Breast epithelium (tissue), 4 donors: ENCODE results near the gene KPNA5. TPM values are rescaled to one million over a fixed set of nuclear protein-coding genes. Genes with fewer than 3 reads are reported as not detected.

Experiments
- DNase-seq, 2 donors: peaks; one replicate each; pipeline ENCODE4 v3.0.0-alpha.2; 2019; ENCODE audit warnings: low spot score in 2 of 2
- H3K27ac ChIP-seq, 2 donors: fragments of 200-600 bp; sonication (generic) in 1 of 2; one replicate each; pipeline ENCODE4 v1.5.1; 2016 to 2019; ENCODE audit warnings: mild to moderate bottlenecking in 1 of 2
- H3K27me3 ChIP-seq, 2 donors: fragments of 200-600 bp; sonication (generic) in 1 of 2; one replicate each; pipeline versions ENCODE4 v1.5.1 to v1.6.0; 2017 to 2019; ENCODE audit warnings: control low read depth in 1 of 2, mild to moderate bottlenecking in 1 of 2
- H3K36me3 ChIP-seq: fragments of 200-600 bp; one replicate; pipeline ENCODE4 v1.5.1; 2019
- H3K4me1 ChIP-seq, 2 donors: fragments of 200-600 bp; sonication (generic); one replicate each; pipeline ENCODE4 v1.5.1; 2016 to 2019; ENCODE audit warnings: control low read depth in 1 of 2
- H3K4me3 ChIP-seq, 3 donors: fragments of 200-600 bp; sonication (generic); 1 replicate in 2 of 3; 2 replicates in 1 of 3; pipeline ENCODE4 v1.5.1; 2016 to 2019; ENCODE audit warnings: mild to moderate bottlenecking in 3 of 3, moderate library complexity in 2 of 3
- H3K9me3 ChIP-seq, 2 donors: fragments of 200-600 bp; sonication (generic) in 1 of 2; one replicate each; pipeline ENCODE4 v1.5.1; 2016 to 2019; ENCODE audit warnings: control low read depth in 1 of 2
- POLR2A ChIP-seq: fragments of 450-650 bp; IDR thresholded peaks from one replicate; pipeline ENCODE4 v1.6.1; 2016; ENCODE audit warnings: antibody characterized with exemption, mild to moderate bottlenecking, moderate library complexity
- POLR2AphosphoS5 ChIP-seq, 3 donors: sonication (generic); formaldehyde crosslinking; IDR thresholded peaks; one replicate each; pipeline ENCODE4 v1.6.1; 2017; ENCODE audit warnings: antibody characterized with exemption in 3 of 3
- intact Hi-C: fragments of 100-400 bp; cut with DNase I; formaldehyde crosslinking; loops from one replicate; pipeline ENCODE4 v1.15.1; 2023; ENCODE audit warnings: low total_unique reads
- total RNA-seq, 3 donors: library from RNA; depleted of rRNA; stranded (reverse); fragments of >200 nt; gene quantifications; one replicate each; pipeline ENCODE4 v1.1.0, GENCODE V29; 2016
- TF ChIP-seq, protein P1 (sequence below), 3 donors: fragments of 450-650 bp; IDR thresholded peaks; one replicate each; pipeline ENCODE4 v1.5.1; 2016 to 2017; ENCODE audit warnings: antibody characterized with exemption in 3 of 3, mild to moderate bottlenecking in 3 of 3, moderate library complexity in 3 of 3

KPNA5 gene
- total RNA-seq, 3 donors from 2014 or later: 10.8 to 14.3 (median 11.2) TPM

DNA sequence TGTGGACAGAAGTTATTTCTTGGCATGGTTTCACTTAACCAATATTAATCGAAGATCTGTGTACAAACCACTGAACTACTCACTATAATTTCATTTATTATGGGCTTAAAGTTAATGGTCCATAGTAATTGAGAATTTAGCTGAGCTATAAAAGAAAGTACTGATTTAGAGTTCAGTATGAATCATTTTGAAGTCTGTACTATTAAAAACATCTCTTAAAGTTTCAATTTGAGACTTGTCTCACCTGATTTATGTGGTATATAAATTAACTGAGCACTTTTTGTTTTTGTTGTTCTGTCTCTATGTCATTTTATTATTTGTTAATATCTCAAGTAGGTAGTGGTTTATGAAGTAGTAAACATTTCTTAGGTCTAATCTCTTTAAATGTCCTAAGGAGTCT, 24.9 kb downstream of the KPNA5 start:
- intact Hi-C loops: no loop called here
- H3K9me3 ChIP-seq: no peaks in the 10 kb centered on the region

DNA sequence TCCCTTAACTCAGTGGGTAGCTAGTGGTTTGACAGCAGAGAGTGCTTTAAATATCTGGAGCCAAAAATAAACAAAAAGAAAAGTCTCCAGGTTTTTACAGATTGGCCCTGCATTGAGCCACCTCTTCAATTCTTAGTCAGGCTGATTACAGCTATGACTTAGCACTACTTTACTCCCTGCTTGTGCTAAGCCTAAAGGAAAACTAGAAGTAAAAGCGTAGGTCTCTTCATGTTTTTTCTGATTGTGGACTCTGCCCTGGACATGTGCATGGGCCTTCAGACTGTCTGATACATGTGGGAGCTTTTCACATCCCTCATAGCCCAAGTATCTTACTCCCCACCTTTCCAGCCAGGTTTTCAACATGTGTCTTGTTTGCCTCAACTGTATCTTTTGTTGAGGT, 33.3 kb downstream of the KPNA5 start:
- Histone ChIP-seq H3K27ac (no peak overlapping the region), H3K27me3 (no peaks in the 10 kb centered on the region), H3K4me3 (no peak overlapping the region), H3K36me3 (peaks cover 8% of the 10 kb centered on the region), H3K4me1 (no peaks in the 10 kb centered on the region), H3K9me3 (no peaks in the 10 kb centered on the region)
- intact Hi-C loops: no loop called here
- DNase-seq: no peak
- TF ChIP-seq, protein P1, sequence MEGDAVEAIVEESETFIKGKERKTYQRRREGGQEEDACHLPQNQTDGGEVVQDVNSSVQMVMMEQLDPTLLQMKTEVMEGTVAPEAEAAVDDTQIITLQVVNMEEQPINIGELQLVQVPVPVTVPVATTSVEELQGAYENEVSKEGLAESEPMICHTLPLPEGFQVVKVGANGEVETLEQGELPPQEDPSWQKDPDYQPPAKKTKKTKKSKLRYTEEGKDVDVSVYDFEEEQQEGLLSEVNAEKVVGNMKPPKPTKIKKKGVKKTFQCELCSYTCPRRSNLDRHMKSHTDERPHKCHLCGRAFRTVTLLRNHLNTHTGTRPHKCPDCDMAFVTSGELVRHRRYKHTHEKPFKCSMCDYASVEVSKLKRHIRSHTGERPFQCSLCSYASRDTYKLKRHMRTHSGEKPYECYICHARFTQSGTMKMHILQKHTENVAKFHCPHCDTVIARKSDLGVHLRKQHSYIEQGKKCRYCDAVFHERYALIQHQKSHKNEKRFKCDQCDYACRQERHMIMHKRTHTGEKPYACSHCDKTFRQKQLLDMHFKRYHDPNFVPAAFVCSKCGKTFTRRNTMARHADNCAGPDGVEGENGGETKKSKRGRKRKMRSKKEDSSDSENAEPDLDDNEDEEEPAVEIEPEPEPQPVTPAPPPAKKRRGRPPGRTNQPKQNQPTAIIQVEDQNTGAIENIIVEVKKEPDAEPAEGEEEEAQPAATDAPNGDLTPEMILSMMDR (IDR thresholded peaks at IDR 0.05): no peak
- TF ChIP-seq POLR2A: no peak

More for the DNA sequence above, 24.9 kb downstream of the KPNA5 start:
- no peaks in the 10 kb centered on the region for H3K4me1 ChIP-seq
- TF ChIP-seq POLR2AphosphoS5 (IDR thresholded peaks at IDR 0.05) (no peak), POLR2A (no peak)
- TF ChIP-seq, protein P1 (IDR thresholded peaks at IDR 0.05): no peak
- no peak overlapping the region for H3K27ac ChIP-seq
- no peak for DNase-seq
- no peaks in the 10 kb centered on the region for H3K36me3 ChIP-seq
- no peaks in the 10 kb centered on the region for H3K27me3 ChIP-seq
- H3K4me3 ChIP-seq: no peak overlapping the region

DNA sequence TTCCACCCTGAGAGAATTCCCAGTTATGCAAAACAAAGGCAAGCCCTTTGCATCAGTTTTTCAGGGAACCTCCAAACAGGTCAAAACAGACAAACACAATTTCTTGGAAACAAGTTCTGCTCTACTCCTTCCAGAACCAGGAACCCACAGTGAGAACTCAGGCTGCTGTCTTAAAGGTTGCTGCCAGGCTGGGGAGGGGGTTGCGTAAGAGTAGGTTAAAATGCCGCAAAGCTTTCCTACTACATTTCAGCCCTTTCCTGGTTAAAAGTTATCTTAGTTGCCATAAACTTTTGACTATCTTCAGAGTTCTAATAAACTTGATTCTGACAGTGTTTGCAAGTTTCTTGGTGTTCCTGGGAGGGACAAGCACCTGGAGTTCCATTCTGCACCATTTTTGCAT, 33.8 kb downstream of the KPNA5 start:
- H3K4me3 ChIP-seq: no peak overlapping the region
- no peaks in the 10 kb centered on the region for H3K4me1 ChIP-seq
- H3K36me3 ChIP-seq: peaks cover 8% of the 10 kb centered on the region
- TF ChIP-seq, protein P1 (IDR thresholded peaks at IDR 0.05): no peak
- no peak for TF ChIP-seq POLR2AphosphoS5 (IDR thresholded peaks at IDR 0.05)
- TF ChIP-seq POLR2A: no peak
- intact Hi-C loops: no loop called here
- no peak overlapping the region for H3K27ac ChIP-seq
- H3K27me3 ChIP-seq: no peaks in the 10 kb centered on the region
- DNase-seq: no peak
- no peaks in the 10 kb centered on the region for H3K9me3 ChIP-seq

DNA sequence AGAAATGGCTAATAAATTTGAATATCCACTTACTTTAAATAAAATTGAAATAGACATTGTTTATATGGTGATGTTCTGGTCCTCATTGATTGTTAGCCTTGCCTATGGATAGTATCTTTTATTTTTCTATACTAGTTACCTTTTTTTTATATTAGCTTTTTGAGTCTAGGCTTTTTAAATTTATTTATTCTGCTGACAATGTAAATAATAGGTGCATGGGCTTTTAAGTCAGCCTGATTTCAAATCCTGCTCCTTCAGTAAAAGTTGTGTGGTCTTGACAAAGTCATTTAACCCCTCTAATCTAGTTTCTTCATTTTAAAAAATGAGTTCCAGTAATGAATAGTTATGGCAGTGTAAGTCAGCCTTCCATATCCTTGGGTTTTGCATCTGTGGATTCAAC, 45.9 kb downstream of the KPNA5 start:
- Histone ChIP-seq H3K4me1 (no peaks in the 10 kb centered on the region), H3K36me3 (peaks cover 9% of the 10 kb centered on the region), H3K9me3 (no peaks in the 10 kb centered on the region), H3K4me3 (no peak overlapping the region), H3K27ac (no peak overlapping the region), H3K27me3 (no peaks in the 10 kb centered on the region)
- intact Hi-C loops: no loop called here
- no peak for TF ChIP-seq POLR2AphosphoS5 (IDR thresholded peaks at IDR 0.05)
- TF ChIP-seq POLR2A: no peak
- TF ChIP-seq, protein P1 (IDR thresholded peaks at IDR 0.05): no peak
- DNase-seq: no peak

DNA sequence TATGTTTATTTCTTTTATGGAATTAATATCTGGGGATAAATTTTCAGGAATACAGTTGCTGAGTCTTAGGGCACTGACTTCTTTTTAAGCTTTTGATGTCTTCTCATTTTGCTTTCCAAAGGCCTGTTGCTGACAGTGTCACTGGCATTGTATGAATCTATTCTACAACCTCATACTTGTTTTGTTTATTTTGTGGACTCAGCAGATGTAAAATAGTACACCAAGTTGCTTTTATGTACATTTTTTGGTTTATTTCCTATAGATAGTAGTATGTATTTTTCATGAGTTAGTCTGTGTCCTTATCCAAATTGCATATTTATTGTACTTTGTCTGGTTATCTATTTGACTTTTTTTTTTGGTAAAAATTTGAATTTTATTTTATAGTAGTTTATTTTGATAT, 49.5 kb downstream of the KPNA5 start:
- Histone ChIP-seq H3K4me3 (no peak overlapping the region), H3K27me3 (no peaks in the 10 kb centered on the region), H3K27ac (no peak overlapping the region), H3K36me3 (peaks cover 18% of the 10 kb centered on the region), H3K9me3 (no peaks in the 10 kb centered on the region), H3K4me1 (no peaks in the 10 kb centered on the region)
- intact Hi-C loops: no loop called here
- no peak for DNase-seq
- no peak for TF ChIP-seq POLR2AphosphoS5 (IDR thresholded peaks at IDR 0.05)
- TF ChIP-seq, protein P1 (IDR thresholded peaks at IDR 0.05): no peak
- TF ChIP-seq POLR2A: no peak
